ENCODE results near the gene PHAX.

- TF ChIP-seq CTCF (IDR thresholded peaks at IDR 0.05) (no peak), POLR2A (IDR thresholded peaks at IDR 0.05) (no peak)
Observed at GRCh38 chr5:126658561-126658960, 57.8 kb downstream of the PHAX start.

All from uterus (tissue), 2 donors.